SU-DHL-6 (cell line): ENCODE data around the gene PARP8.
A peak's percentile ranks its signal among the peaks of the same experiment; 100 is the strongest.
"Not testable (repeated sequence)": the region's sequence is repeated elsewhere in the genome, so short reads cannot be mapped to it uniquely, and the experiment has no call there.

Experiments used
- H2AFZ ChIP-seq: fragments of 200-600 bp; sonication (generic); 2 replicates; pipeline ENCODE4 v1.6.1; 2014; ENCODE audit warnings: low read depth, mild to moderate bottlenecking, moderate library complexity, mixed read lengths, antibody characterized with exemption, low read length; ENCODE audit not compliant: severe bottlenecking
- H3F3A ChIP-seq: fragments of 200-600 bp; shearing (Covaris generic); 2 replicates; pipeline ENCODE4 v1.6.0; 2016; ENCODE audit warnings: antibody characterized with exemption, mild to moderate bottlenecking; ENCODE audit not compliant: insufficient read depth
- H3K27ac ChIP-seq: fragments of 200-600 bp; sonication (generic); 2 replicates; pipeline ENCODE4 v1.5.1; 2016; ENCODE audit warnings: low read depth, mild to moderate bottlenecking, low read length, moderate library complexity, mixed read lengths
- H3K27me3 ChIP-seq: fragments of 200-600 bp; sonication (generic), shearing (Covaris generic); 2 replicates; pipeline ENCODE4 v1.6.0; 2014; ENCODE audit warnings: mild to moderate bottlenecking, low read length
- H3K36me3 ChIP-seq: fragments of 200-600 bp; sonication (generic); 2 replicates; pipeline ENCODE4 v1.6.1; 2014; ENCODE audit warnings: mild to moderate bottlenecking, low read length, mixed read lengths
- H3K4me2 ChIP-seq: fragments of 300-600, 200-600 bp; shearing (Covaris generic), sonication (generic); 2 replicates; pipeline ENCODE4 v1.6.0; 2014; ENCODE audit warnings: low read length, low read depth, mild to moderate bottlenecking; ENCODE audit not compliant: poor library complexity, severe bottlenecking
- H3K4me3 ChIP-seq: fragments of 200-600 bp; sonication (generic); 2 replicates; pipeline ENCODE4 v1.5.1; 2014; ENCODE audit warnings: antibody characterized with exemption, low read length, mild to moderate bottlenecking, mixed read lengths; ENCODE audit not compliant: insufficient read depth, poor library complexity, severe bottlenecking
- H3K79me2 ChIP-seq: fragments of 200-600 bp; sonication (generic); 2 replicates; pipeline ENCODE4 v1.6.1; 2014; ENCODE audit warnings: mild to moderate bottlenecking, low read length, moderate library complexity; ENCODE audit not compliant: insufficient read depth
- H3K9ac ChIP-seq: fragments of 200-600 bp; sonication (generic); 2 replicates; pipeline ENCODE4 v1.7.0; 2014; ENCODE audit warnings: mild to moderate bottlenecking, low read length
- H3K9me2 ChIP-seq: fragments of 200-600 bp; sonication (generic); replicated peaks from 2 replicates; pipeline ENCODE4 v1.6.1; 2014; ENCODE audit warnings: low read length; ENCODE audit not compliant: insufficient read depth
- H3K9me3 ChIP-seq: fragments of 200-600 bp; sonication (generic); 2 replicates; pipeline ENCODE4 v1.6.1; 2014; ENCODE audit warnings: low read length, mixed read lengths; ENCODE audit not compliant: insufficient read depth
- H4K20me1 ChIP-seq: fragments of 200-600 bp; sonication (generic); 2 replicates; pipeline ENCODE4 v1.6.1; 2014; ENCODE audit warnings: low read depth, mild to moderate bottlenecking, antibody characterized with exemption, low read length, moderate library complexity, mixed read lengths
- EZH2phosphoT487 ChIP-seq: fragments of 200-600 bp; sonication (generic), shearing (Covaris generic); conservative IDR thresholded peaks from 2 replicates; pipeline ENCODE4 v1.6.1; 2018; ENCODE audit warnings: mild to moderate bottlenecking, antibody characterized with exemption, low read length, moderate library complexity, mixed read lengths
- TF ChIP-seq, protein P1 (sequence below): fragments of 200-600 bp; sonication (generic); IDR thresholded peaks from one replicate; pipeline ENCODE4 v1.5.1; 2017; ENCODE audit warnings: antibody characterized with exemption, mild to moderate bottlenecking, low read length, moderate library complexity; ENCODE audit not compliant: insufficient read depth, poor library complexity, severe bottlenecking

PARP8 gene

DNA sequence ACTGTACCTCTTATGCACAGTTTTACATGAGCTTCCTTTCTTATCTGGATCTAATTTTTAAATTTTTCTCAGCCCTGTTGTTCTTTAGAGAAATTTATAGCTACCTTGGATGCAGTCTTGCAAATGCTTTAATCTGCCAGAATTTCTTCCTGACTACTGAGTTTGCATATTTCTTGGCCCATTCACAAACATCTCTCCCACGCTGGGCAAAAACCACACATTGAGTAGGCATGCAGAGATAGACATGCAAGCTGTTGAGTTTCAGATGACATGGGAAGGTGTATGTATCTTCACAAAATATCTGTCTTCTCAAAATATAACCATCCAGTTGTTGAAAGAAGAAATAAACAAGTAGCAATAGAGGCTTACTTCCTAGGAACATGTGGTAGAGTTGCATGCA lies 101.2 kb downstream of the PARP8 start:
- Histone ChIP-seq H3F3A (no peaks in the 10 kb centered on the region), H3K9ac (no peak overlapping the region), H3K27me3 (no peaks in the 10 kb centered on the region), H4K20me1 (no peaks in the 10 kb centered on the region), H3K79me2 (no peaks in the 10 kb centered on the region), H2AFZ (no peak overlapping the region), H3K9me3 (no peaks in the 10 kb centered on the region), H3K9me2 (no peaks in the 10 kb centered on the region), H3K36me3 (no peaks in the 10 kb centered on the region; the same call in 1 of the 2 replicates), H3K27ac (no peak overlapping the region), H3K4me2 (no peak overlapping the region), H3K4me3 (no peak overlapping the region)
- TF ChIP-seq EZH2phosphoT487 = no peak
- TF ChIP-seq, protein P1, sequence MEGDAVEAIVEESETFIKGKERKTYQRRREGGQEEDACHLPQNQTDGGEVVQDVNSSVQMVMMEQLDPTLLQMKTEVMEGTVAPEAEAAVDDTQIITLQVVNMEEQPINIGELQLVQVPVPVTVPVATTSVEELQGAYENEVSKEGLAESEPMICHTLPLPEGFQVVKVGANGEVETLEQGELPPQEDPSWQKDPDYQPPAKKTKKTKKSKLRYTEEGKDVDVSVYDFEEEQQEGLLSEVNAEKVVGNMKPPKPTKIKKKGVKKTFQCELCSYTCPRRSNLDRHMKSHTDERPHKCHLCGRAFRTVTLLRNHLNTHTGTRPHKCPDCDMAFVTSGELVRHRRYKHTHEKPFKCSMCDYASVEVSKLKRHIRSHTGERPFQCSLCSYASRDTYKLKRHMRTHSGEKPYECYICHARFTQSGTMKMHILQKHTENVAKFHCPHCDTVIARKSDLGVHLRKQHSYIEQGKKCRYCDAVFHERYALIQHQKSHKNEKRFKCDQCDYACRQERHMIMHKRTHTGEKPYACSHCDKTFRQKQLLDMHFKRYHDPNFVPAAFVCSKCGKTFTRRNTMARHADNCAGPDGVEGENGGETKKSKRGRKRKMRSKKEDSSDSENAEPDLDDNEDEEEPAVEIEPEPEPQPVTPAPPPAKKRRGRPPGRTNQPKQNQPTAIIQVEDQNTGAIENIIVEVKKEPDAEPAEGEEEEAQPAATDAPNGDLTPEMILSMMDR = no peak

GRCh38 chr5:50768634-50769033 lies 102.2 kb downstream of the PARP8 start:
- H4K20me1 ChIP-seq = no peaks in the 10 kb centered on the region
- H3K9me3 ChIP-seq = no peaks in the 10 kb centered on the region
- no peak overlapping the region for H3K27ac ChIP-seq
- no peak overlapping the region for H3K4me3 ChIP-seq
- no peaks in the 10 kb centered on the region for H3K27me3 ChIP-seq
- H2AFZ ChIP-seq = no peak overlapping the region
- no peaks in the 10 kb centered on the region for H3K9me2 ChIP-seq
- no peaks in the 10 kb centered on the region for H3F3A ChIP-seq
- H3K4me2 ChIP-seq = peak overlapping the region; percentile 43
- no peaks in the 10 kb centered on the region; the same call in 1 of the 2 replicates for H3K36me3 ChIP-seq
- no peaks in the 10 kb centered on the region for H3K79me2 ChIP-seq
- no peak overlapping the region for H3K9ac ChIP-seq
- TF ChIP-seq, protein P1 = no peak

- Histone ChIP-seq H3K9me2 (no peaks in the 10 kb centered on the region), H2AFZ (no peak overlapping the region), H3K79me2 (no peaks in the 10 kb centered on the region), H3K9ac (no peak overlapping the region), H4K20me1 (no peaks in the 10 kb centered on the region), H3K9me3 (no peaks in the 10 kb centered on the region), H3K4me2 (no peak overlapping the region), H3K27me3 (no peaks in the 10 kb centered on the region), H3F3A (no peaks in the 10 kb centered on the region), H3K36me3 (no peaks in the 10 kb centered on the region; the same call in 1 of the 2 replicates), H3K27ac (no peak overlapping the region), H3K4me3 (no peak overlapping the region)
- TF ChIP-seq EZH2phosphoT487 = no peak
These were observed 104.0 kb downstream of the PARP8 start for GRCh38 chr5:50770441-50770840.

GRCh38 chr5:50774446-50775175 lies 108.2 kb downstream of the PARP8 start:
- not testable (repeated sequence) for H3K4me2 ChIP-seq, H4K20me1 ChIP-seq, H3K27me3 ChIP-seq, H3K9me2 ChIP-seq, H3K9ac ChIP-seq, H3F3A ChIP-seq, H3K4me3 ChIP-seq, H3K9me3 ChIP-seq, H3K27ac ChIP-seq, H2AFZ ChIP-seq, H3K36me3 ChIP-seq, H3K79me2 ChIP-seq
